GM23338 (cell line): ENCODE measurements around the gene FGF9. TPM values are rescaled to one million over a fixed set of nuclear protein-coding genes. Genes with fewer than 3 reads are reported as not detected.

Experiments
- ATAC-seq: fragments of 200-7000 bp; cut with Tn5 transposase; 3 replicates; pipeline ENCODE4 v1.9.1; 2020
- DNase-seq: peaks from one replicate; pipeline ENCODE4 v3.0.0-alpha.2; 2015; ENCODE audit warnings: low spot score
- H2AFZ ChIP-seq: fragments of 200-600 bp; sonication (generic); 2 replicates; pipeline ENCODE4 v1.8.0; 2016; ENCODE audit warnings: antibody characterized with exemption, mild to moderate bottlenecking, moderate library complexity
- H3F3A ChIP-seq: fragments of 200-600 bp; sonication (generic); replicated peaks from 2 replicates; pipeline ENCODE4 v1.8.0; 2017; ENCODE audit warnings: antibody characterized with exemption, mixed run types, low read depth
- H3K27ac ChIP-seq: fragments of 200-600 bp; sonication (generic); 2 replicates; pipeline ENCODE4 v1.6.1; 2016; ENCODE audit warnings: low read depth
- H3K27me3 ChIP-seq: fragments of 200-600 bp; sonication (generic); 2 replicates; pipeline ENCODE4 v1.8.0; 2016; ENCODE audit warnings: mild to moderate bottlenecking, mixed run types, moderate library complexity; ENCODE audit not compliant: insufficient read depth
- H3K36me3 ChIP-seq: fragments of 200-600 bp; sonication (generic); 2 replicates; pipeline ENCODE4 v1.8.0; 2016; ENCODE audit warnings: mild to moderate bottlenecking; ENCODE audit not compliant: insufficient read depth
- H3K4me1 ChIP-seq: fragments of 200-600 bp; sonication (generic); 2 replicates; pipeline ENCODE4 v1.8.0; 2016; ENCODE audit warnings: mild to moderate bottlenecking, moderate library complexity; ENCODE audit not compliant: insufficient read depth
- H3K4me2 ChIP-seq: fragments of 200-600 bp; sonication (generic); 2 replicates; pipeline ENCODE4 v1.7.1; 2017; ENCODE audit warnings: mixed run types
- H3K4me3 ChIP-seq: fragments of 200-600 bp; sonication (generic); 2 replicates; pipeline ENCODE4 v1.6.1; 2016; ENCODE audit warnings: mixed run types
- H3K79me2 ChIP-seq: fragments of 200-600 bp; sonication (generic); replicated peaks from 2 replicates; pipeline ENCODE4 v1.8.0; 2017; ENCODE audit warnings: mild to moderate bottlenecking; ENCODE audit not compliant: insufficient read depth
- H3K9me2 ChIP-seq: fragments of 200-600 bp; sonication (generic); 2 replicates; pipeline ENCODE4 v1.8.0; 2017; ENCODE audit not compliant: insufficient read depth
- H4K20me1 ChIP-seq: fragments of 200-600 bp; sonication (generic); replicated peaks from 2 replicates; pipeline ENCODE4 v1.8.0; 2017; ENCODE audit warnings: mild to moderate bottlenecking; ENCODE audit not compliant: insufficient read depth
- H3K27ac Mint-ChIP-seq: 2 replicates; pipeline ENCODE4 v1.8.0; 2020; ENCODE audit warnings: inconsistent platforms, mild to moderate bottlenecking, moderate library complexity, mixed read lengths
- H3K27me3 Mint-ChIP-seq: 3 replicates; pipeline ENCODE4 v1.8.0; 2022; ENCODE audit warnings: low read depth, mild to moderate bottlenecking, moderate library complexity, mixed read lengths, inconsistent platforms; ENCODE audit not compliant: insufficient read depth, poor library complexity
- H3K36me3 Mint-ChIP-seq: 3 replicates; pipeline ENCODE4 v1.8.0; 2021; ENCODE audit warnings: low read depth, mild to moderate bottlenecking, inconsistent platforms, moderate library complexity, mixed read lengths
- H3K4me1 Mint-ChIP-seq: 3 replicates; pipeline ENCODE4 v1.8.0; 2020; ENCODE audit warnings: mild to moderate bottlenecking, inconsistent platforms, mixed read lengths
- H3K4me3 Mint-ChIP-seq: 3 replicates; pipeline ENCODE4 v1.8.0; 2021; ENCODE audit warnings: moderate library complexity, mild to moderate bottlenecking, inconsistent platforms, mixed read lengths
- H3K9me3 Mint-ChIP-seq: 3 replicates; pipeline ENCODE4 v1.8.0; 2020; ENCODE audit warnings: moderate library complexity, mild to moderate bottlenecking, inconsistent platforms, mixed read lengths
- CTCF ChIP-seq, 2 experiments: fragments of 200-600 bp in 1 of 2; sonication (generic) in 1 of 2; conservative IDR thresholded peaks; 2 replicates each; pipeline versions ENCODE4 v1.5.1 to v1.6.1; 2016 to 2017; ENCODE audit warnings: antibody characterized with exemption in 2 of 2, low read depth in 2 of 2, mild to moderate bottlenecking in 2 of 2, moderate library complexity in 1 of 2
- ETS1 ChIP-seq: IDR thresholded peaks from 2 replicates; pipeline ENCODE4 v1.6.1; 2016; ENCODE audit warnings: antibody characterized with exemption
- EZH2 ChIP-seq: fragments of 200-600 bp; sonication (generic); IDR thresholded peaks from one replicate; pipeline ENCODE4 v1.8.0; 2017; ENCODE audit warnings: antibody characterized with exemption, mild to moderate bottlenecking, low read depth; ENCODE audit not compliant: unreplicated experiment
- EZH2phosphoT487 ChIP-seq: fragments of 200-600 bp; sonication (generic); IDR thresholded peaks from one replicate; pipeline ENCODE4 v1.8.1; 2018; ENCODE audit warnings: antibody characterized with exemption; ENCODE audit not compliant: unreplicated experiment
- JUNB ChIP-seq: IDR thresholded peaks from one replicate; pipeline ENCODE4 v1.6.1; 2016; ENCODE audit warnings: antibody characterized with exemption; ENCODE audit not compliant: unreplicated experiment
- NANOG ChIP-seq: IDR thresholded peaks from 2 replicates; pipeline ENCODE4 v1.6.1; 2016; ENCODE audit warnings: antibody characterized with exemption, borderline replicate concordance
- POLR2AphosphoS5 ChIP-seq: IDR thresholded peaks from 2 replicates; pipeline ENCODE4 v1.6.1; 2016; ENCODE audit warnings: antibody characterized with exemption, low read depth
- STAT1 ChIP-seq: IDR thresholded peaks from one replicate; pipeline ENCODE4 v1.6.1; 2016; ENCODE audit warnings: antibody characterized with exemption; ENCODE audit not compliant: unreplicated experiment
- ZNF114 ChIP-seq: fragments of 250-450 bp; sonication (Bioruptor Pico); IDR thresholded peaks from 2 replicates; pipeline ENCODE4 v1.5.0; 2020; ENCODE audit warnings: mild to moderate bottlenecking, moderate library complexity
- ZNF331 ChIP-seq: fragments of 250-450 bp; sonication (Bioruptor Pico); IDR thresholded peaks from 2 replicates; pipeline ENCODE4 v1.5.0; 2020; ENCODE audit warnings: low read depth, mild to moderate bottlenecking, moderate library complexity
- ZNF462 ChIP-seq: fragments of 250-450 bp; sonication (Bioruptor Pico); IDR thresholded peaks from 2 replicates; pipeline ENCODE4 v1.5.0; 2020; ENCODE audit warnings: mild to moderate bottlenecking, moderate library complexity
- polyA plus RNA-seq: library from polyadenylated mRNA; unstranded; fragments of >200 nt; fragmentation: Nextera tagmentation; extraction: Ambion mirVana; gene quantifications from 2 replicates; pipeline ENCODE4 v1.2.1, GENCODE V29; 2016
- total RNA-seq: library from RNA; depleted of rRNA; stranded (reverse); fragments of >200 nt; shearing (Covaris generic); gene quantifications from 2 replicates; pipeline ENCODE4 v1.2.3, GENCODE V29; 2014

The FGF9 gene
- total and polyA plus RNA-seq, 2 experiments from 2014 or later = 0.27 TPM; not detected in 1

GRCh38 chr13:21749410-21749809 lies 78.5 kb downstream of the FGF9 start:
- Histone ChIP-seq H3K4me1 (no peaks in the 10 kb centered on the region), H3K27me3 (no peaks in the 10 kb centered on the region), H3K79me2 (no peaks in the 10 kb centered on the region), H3K4me3 (no peak overlapping the region), H3K36me3 (no peaks in the 10 kb centered on the region), H2AFZ (no peak overlapping the region), H3K27ac (no peak overlapping the region), H3K4me2 (no peak overlapping the region), H3F3A (no peaks in the 10 kb centered on the region), H4K20me1 (no peaks in the 10 kb centered on the region), H3K9me2 (no peaks in the 10 kb centered on the region)
- TF ChIP-seq ZNF462 (CRISPR knock-in tag) = no peak
- TF ChIP-seq STAT1 = no peak
- no peak for TF ChIP-seq ZNF114 (CRISPR knock-in tag)
- TF ChIP-seq ZNF331 (CRISPR knock-in tag) = no peak
- no peak for TF ChIP-seq ETS1
- DNase-seq = no peak
- no peak for ATAC-seq
- Mint-ChIP-seq H3K4me1 (no peaks in the 10 kb centered on the region), H3K27ac (no peak overlapping the region), H3K27me3 (peaks cover 2% of the 10 kb centered on the region), H3K36me3 (no peaks in the 10 kb centered on the region), H3K9me3 (no peaks in the 10 kb centered on the region), H3K4me3 (no peak overlapping the region)

- Histone ChIP-seq H3K4me3 (no peak overlapping the region), H3K9me2 (no peaks in the 10 kb centered on the region), H3K79me2 (no peaks in the 10 kb centered on the region), H3K27ac (no peak overlapping the region), H4K20me1 (no peaks in the 10 kb centered on the region), H3K36me3 (no peaks in the 10 kb centered on the region), H3K4me2 (no peak overlapping the region), H3K4me1 (peaks cover 10% of the 10 kb centered on the region; the same call in 1 of the 2 replicates), H2AFZ (no peak overlapping the region), H3F3A (0 out of 2 replicates have a peak, but pooled peaks cover 3% of the 10 kb centered on the region), H3K27me3 (no peaks in the 10 kb centered on the region)
- DNase-seq (no peak), ATAC-seq (no peak)
- H3K4me3 Mint-ChIP-seq = no peak overlapping the region
- no peak overlapping the region for H3K27ac Mint-ChIP-seq
- TF ChIP-seq EZH2 (no peak), CTCF (conservative IDR thresholded peaks at IDR 0.05; ENCODE audit: low read depth in 2 of 2) (no peak), JUNB (no peak), ZNF331 (CRISPR knock-in tag) (no peak), POLR2AphosphoS5 (no peak), ETS1 (no peak), EZH2phosphoT487 (no peak), NANOG (no peak)
- no peaks in the 10 kb centered on the region for H3K9me3 Mint-ChIP-seq
- H3K27me3 Mint-ChIP-seq = peaks cover 2% of the 10 kb centered on the region
- H3K4me1 Mint-ChIP-seq = peaks cover 15% of the 10 kb centered on the region
- no peaks in the 10 kb centered on the region for H3K36me3 Mint-ChIP-seq
Observed at GRCh38 chr13:21752501-21752900, 81.6 kb downstream of the FGF9 start.
